Iris pigment epithelial cell (primary cell): Measurements from ENCODE around the gene SDF2L1.
A peak's percentile ranks its signal among the peaks of the same experiment; 100 is the strongest.

ENCODE experiments used
- DNase-seq: peaks from one replicate; pipeline ENCODE4 v3.0.0-alpha.2; 2011; ENCODE audit warnings: low read depth

Gene SDF2L1

GRCh38 chr22:21622011-21622918 is 19.8 kb upstream of the SDF2L1 start:
- DNase-seq: no peak

- DNase-seq: no peak
Measured at GRCh38 chr22:21622919-21623647, 19.0 kb upstream of the SDF2L1 start.

GRCh38 chr22:21623648-21623970 is 18.5 kb upstream of the SDF2L1 start:
- no peak for DNase-seq

GRCh38 chr22:21624120-21624879 is 17.8 kb upstream of the SDF2L1 start:
- DNase-seq: peak; percentile 28

GRCh38 chr22:21624880-21625791 is 17.0 kb upstream of the SDF2L1 start:
- DNase-seq: no peak

GRCh38 chr22:21626073-21626734 is 15.9 kb upstream of the SDF2L1 start:
- no peak for DNase-seq

- no peak for DNase-seq
Measured at GRCh38 chr22:21626735-21627469, 15.2 kb upstream of the SDF2L1 start.

- DNase-seq: no peak
Measured at GRCh38 chr22:21628386-21629254, 13.5 kb upstream of the SDF2L1 start.

- peak; percentile 92 for DNase-seq
Measured at GRCh38 chr22:21629255-21630149, 12.6 kb upstream of the SDF2L1 start, which contains the start of gene YDJC. Gene YDJC, minus strand, starts transcription at chr22:21630022. Its CDS starts 8 bp downstream, at chr22:21630014.

GRCh38 chr22:21631025-21631424 is 11.1 kb upstream of the SDF2L1 start:
- no peak for DNase-seq

GRCh38 chr22:21632237-21632895 is 9.7 kb upstream of the SDF2L1 start, which contains the start of gene CCDC116:
Gene CCDC116, plus strand, starts transcription at chr22:21632760. Its CDS starts 422 bp downstream, at chr22:21633182.
- no peak for DNase-seq

- no peak for DNase-seq
Measured at GRCh38 chr22:21632931-21633330, 9.2 kb upstream of the SDF2L1 start.

- no peak for DNase-seq
Measured at GRCh38 chr22:21633481-21633880, 8.6 kb upstream of the SDF2L1 start.

GRCh38 chr22:21634081-21634480 is 8.0 kb upstream of the SDF2L1 start:
- DNase-seq: no peak

GRCh38 chr22:21634844-21635243 is 7.3 kb upstream of the SDF2L1 start:
- no peak for DNase-seq

- no peak for DNase-seq
Measured at GRCh38 chr22:21635771-21636510, 6.2 kb upstream of the SDF2L1 start.
